H1 (cell line): ENCODE data around the gene ARHGEF11. TPM values are rescaled to one million over a fixed set of nuclear protein-coding genes. Genes with fewer than 3 reads are reported as not detected.

Source experiments
- FOSL1 ChIP-seq: IDR thresholded peaks from 2 replicates; pipeline ENCODE4 v1.6.1; 2011; ENCODE audit warnings: mild to moderate bottlenecking, low read depth, low read length, moderate library complexity; ENCODE audit not compliant: insufficient read depth
- GTF2F1 ChIP-seq: IDR thresholded peaks from 2 replicates; pipeline ENCODE4 v1.6.1; 2012; ENCODE audit warnings: low read depth, low read length, improper control_type of control experiment, borderline replicate concordance
- polyA plus RNA-seq, 7 experiments: library from polyadenylated mRNA; depleted of rRNA in 3 of 7; stranded (reverse) in 5 of 7; unstranded in 2 of 7; fragments of >200 nt in 5 of 7; fragments of 200-250 nt in 2 of 7; gene quantifications; 1 replicate in 5 of 7; 2 replicates in 1 of 7; 4 replicates in 1 of 7; pipeline versions ENCODE4 v1.2.1 to v1.2.3, GENCODE V29; 2011 to 2013; ENCODE audit warnings: missing spikeins in 2 of 7, mixed read lengths in 2 of 7
- total RNA-seq: library from RNA; stranded (reverse); fragmentation: NEBNext Ultra II Directional; extraction: Animal tissue kit (Norgen Biotek cat#: 25700); gene quantifications from 2 replicates; pipeline ENCODE4 v1.2.1, GENCODE V29; 2021

ARHGEF11 gene
- total and polyA plus RNA-seq, 2 of the 8 experiments (the other 6 are each of a cell fraction or from before 2014, with no cell fraction given), result 19.9 to 33.1 TPM

DNA sequence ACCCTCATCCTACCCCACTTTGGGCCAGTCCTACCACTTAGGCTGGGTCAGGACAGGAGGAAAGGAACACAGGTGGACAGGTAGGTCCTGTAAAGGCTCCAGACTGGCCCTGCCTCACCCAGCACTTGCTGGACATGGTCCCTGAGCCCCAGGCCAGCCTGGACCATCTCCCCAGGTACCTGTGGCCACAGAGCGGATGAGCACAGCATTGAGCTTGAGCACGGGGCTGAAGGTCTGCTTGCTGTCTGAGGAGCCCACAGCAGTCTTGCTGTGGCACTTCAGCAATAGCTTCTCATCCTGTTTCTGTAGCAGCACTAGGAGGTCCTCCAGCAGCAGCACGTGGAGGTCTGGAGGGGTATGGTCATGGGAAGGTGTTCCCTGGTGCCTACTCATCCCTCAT lies 101.8 kb downstream of the ARHGEF11 start (continued):
- no peak for TF ChIP-seq FOSL1
- TF ChIP-seq GTF2F1, result no peak
